K562 (cell line): ENCODE results near the gene DIP2C. TPM values are rescaled to one million over a fixed set of nuclear protein-coding genes. Genes with fewer than 3 reads are reported as not detected.

Experiments
- ATAC-seq: fragments of 200-7000 bp; cut with Tn5 transposase; 3 replicates; pipeline ENCODE4 v1.9.1; 2020; ENCODE audit warnings: moderate library complexity
- BruUV-seq: library from RNA; stranded (reverse); fragments of 400-500 nt; replicated peaks from 2 replicates; lab custom pipeline; 2021; lab: Mats Ljungman, UMichigan
- CTCF ChIA-PET: fragments of 300-600 bp; formaldehyde crosslinking; extraction: SDS; loops from one replicate; lab custom pipeline; 2021; ENCODE audit warnings: low intra/inter-chr PET ratio; lab: Yijun Ruan, JAX
- POLR2A ChIA-PET: fragments of 300-600, 350-650 bp; sonication (Branson Sonifier 250); formaldehyde crosslinking; extraction: SDS; loops from one replicate; lab custom pipeline; 2021; ENCODE audit warnings: antibody characterized with exemption, inconsistent platforms; lab: Yijun Ruan, JAX
- DNase-seq, 4 experiments: peaks; one replicate each; pipeline versions ENCODE4 v3.0.0 to v3.0.0-alpha.2; 2011 to 2018; ENCODE audit warnings: low spot score in 3 of 4, mixed read lengths in 3 of 4; ENCODE audit errors: extremely low read depth in 1 of 4
- FAIRE-seq: peaks from 2 replicates; lab custom pipeline; 2011; peaks lifted over from hg19 to GRCh38; lab: Jason Lieb, UNC
- H2AFZ ChIP-seq: 2 replicates; pipeline ENCODE4 v1.6.0; 2011; ENCODE audit warnings: low read depth, low read length, control low read depth, inconsistent platforms
- H3K27ac ChIP-seq: fragments of 200-600 bp; 3 replicates; pipeline ENCODE4 v1.8.0; 2011; ENCODE audit warnings: low read depth, mild to moderate bottlenecking, control low read depth, inconsistent platforms, low read length, moderate library complexity, mixed read lengths; ENCODE audit errors: extremely low read depth
- H3K27me3 ChIP-seq, 2 experiments: fragments of 300-600 bp in 1 of 2; 2 replicates in 1 of 2; 3 replicates in 1 of 2; pipeline versions ENCODE4 v1.6.0 to v1.8.0; 2011; ENCODE audit warnings: inconsistent platforms in 2 of 2, low read length in 2 of 2, mild to moderate bottlenecking in 1 of 2, mixed read lengths in 1 of 2, moderate library complexity in 1 of 2; ENCODE audit not compliant: control insufficient read depth in 2 of 2, insufficient read depth in 2 of 2
- H3K36me3 ChIP-seq: fragments of 300-600 bp; 3 replicates; pipeline ENCODE4 v1.8.0; 2011; ENCODE audit warnings: mild to moderate bottlenecking, low read length, inconsistent platforms; ENCODE audit not compliant: control insufficient read depth, insufficient read depth
- H3K4me1 ChIP-seq, 2 experiments: fragments of 200-600 bp in 1 of 2; replicated peaks in 1 of 2; 2 replicates in 1 of 2; 3 replicates in 1 of 2; pipeline versions ENCODE4 v1.5.1 to v1.8.0; 2011; ENCODE audit warnings: inconsistent platforms in 2 of 2, low read length in 2 of 2, mild to moderate bottlenecking in 1 of 2, mixed read lengths in 1 of 2, moderate library complexity in 1 of 2; ENCODE audit not compliant: control insufficient read depth in 2 of 2, insufficient read depth in 2 of 2
- H3K4me2 ChIP-seq: 2 replicates; pipeline ENCODE4 v1.6.1; 2011; ENCODE audit warnings: low read length, control low read depth, inconsistent platforms, mixed read lengths; ENCODE audit not compliant: insufficient read depth
- H3K4me3 ChIP-seq: fragments of 200-600 bp; sonication (generic), shearing (Covaris generic); 2 replicates; pipeline ENCODE4 v1.5.1; 2016; ENCODE audit warnings: control low read depth, inconsistent platforms
- H3K79me2 ChIP-seq: fragments of 200-600 bp; 3 replicates; pipeline ENCODE4 v1.8.0; 2011; ENCODE audit warnings: low read length, inconsistent platforms; ENCODE audit not compliant: control insufficient read depth, insufficient read depth
- H3K9ac ChIP-seq, 2 experiments: 2 replicates each; pipeline versions ENCODE4 v1.6.0 to v1.6.1; 2011; ENCODE audit warnings: low read depth in 2 of 2, low read length in 2 of 2, control low read depth in 1 of 2, inconsistent platforms in 1 of 2, mild to moderate bottlenecking in 1 of 2, mixed read lengths in 1 of 2; ENCODE audit not compliant: insufficient read depth in 1 of 2
- H3K9me1 ChIP-seq: one replicate; pipeline ENCODE4 v1.6.0; 2011; ENCODE audit warnings: inconsistent platforms, mild to moderate bottlenecking, low read length, moderate library complexity; ENCODE audit not compliant: control insufficient read depth, insufficient read depth
- H3K9me3 ChIP-seq: replicated peaks from 2 replicates; pipeline ENCODE4 v1.5.1; 2011; ENCODE audit warnings: low read depth, low read length, inconsistent platforms; ENCODE audit not compliant: control insufficient read depth, insufficient read depth
- H4K20me1 ChIP-seq: replicated peaks from 2 replicates; pipeline ENCODE4 v1.6.1; 2011; ENCODE audit warnings: low read length, inconsistent platforms, mixed read lengths; ENCODE audit not compliant: control insufficient read depth, insufficient read depth
- BACH1 ChIP-seq: fragments of 200-800 bp; sonication (Bioruptor generic); IDR thresholded peaks from 2 replicates; pipeline ENCODE4 v1.6.1; 2016; ENCODE audit warnings: missing genetic modification characterization, missing compliant biosample characterization
- KDM5B ChIP-seq: fragments of 200-600 bp; sonication (generic); IDR thresholded peaks from 2 replicates; pipeline ENCODE4 v1.6.1; 2012; ENCODE audit warnings: low read depth, mild to moderate bottlenecking, moderate library complexity, low read length, control low read depth, inconsistent platforms; ENCODE audit not compliant: insufficient replicate concordance
- MEF2D ChIP-seq: conservative IDR thresholded peaks from 2 replicates; pipeline ENCODE4 v1.6.1; 2016; ENCODE audit warnings: low read depth, missing genetic modification characterization, missing compliant biosample characterization
- MTA3 ChIP-seq: fragments of 450-650 bp; formaldehyde crosslinking; IDR thresholded peaks from 2 replicates; pipeline ENCODE4 v1.6.1; 2017; ENCODE audit warnings: mild to moderate bottlenecking, borderline replicate concordance
- OTX1 ChIP-seq: fragments of 450-650 bp; formaldehyde crosslinking; IDR thresholded peaks from 2 replicates; pipeline ENCODE4 v1.4.0; 2022; ENCODE audit warnings: mild to moderate bottlenecking
- PHTF2 ChIP-seq: fragments of 250-450 bp; sonication (Bioruptor Pico); IDR thresholded peaks from 2 replicates; pipeline ENCODE4 v1.5.0; 2021; ENCODE audit warnings: mild to moderate bottlenecking
- TCF7 ChIP-seq: sonication (generic); IDR thresholded peaks from 2 replicates; pipeline ENCODE4 v1.6.1; 2016; ENCODE audit warnings: antibody characterized with exemption, borderline replicate concordance
- ZNF263 ChIP-seq: sonication (generic); formaldehyde crosslinking; IDR thresholded peaks from 2 replicates; pipeline ENCODE4 v1.8.0; 2022; ENCODE audit warnings: mild to moderate bottlenecking, missing genetic modification reagents, borderline replicate concordance
- ZNF316 ChIP-seq: fragments of 450-650 bp; IDR thresholded peaks from 2 replicates; pipeline ENCODE4 v1.6.1; 2016
- ZNF41 ChIP-seq: fragments of 250-450 bp; sonication (Bioruptor Pico); conservative IDR thresholded peaks from 2 replicates; pipeline ENCODE4 v1.4.0; 2020; ENCODE audit warnings: mild to moderate bottlenecking
- ZNF79 ChIP-seq: fragments of 250-450 bp; sonication (Bioruptor Pico); IDR thresholded peaks from 2 replicates; pipeline ENCODE4 v1.4.0; 2020; ENCODE audit warnings: low read depth, mild to moderate bottlenecking, moderate library complexity
- WGBS: fragments of 100-300 bp; shearing (Covaris generic); methylation state at CpG from one replicate; pipeline ENCODE4 v1.1.6; 2016; ENCODE audit warnings: low coverage, mixed read lengths; ENCODE audit not compliant: insufficient coverage; ENCODE audit errors: missing lambda C conversion rate; 5-methylcytosine and 5-hydroxymethylcytosine counted together
- in situ Hi-C: fragments of 300-500 bp; cut with MboI; formaldehyde crosslinking; loops from 4 replicates; pipeline ENCODE4 v1.15.0; 2018; ENCODE audit warnings: inconsistent platforms, mixed read lengths
- intact Hi-C: fragments of 100-400 bp; cut with micrococcal nuclease; formaldehyde crosslinking; loops from 2 replicates; pipeline ENCODE4 v1.14.2; 2022
- polyA plus RNA-seq, 8 experiments: library from polyadenylated mRNA; depleted of rRNA in 4 of 8; stranded (reverse) in 5 of 8; unstranded in 3 of 8; fragments of >200 nt; fragmentation: Nextera tagmentation in 2 of 8; fragmentation: Illumina TruSeq in 1 of 8; extraction: Ambion mirVana in 2 of 8; extraction: Trizol in 1 of 8; gene quantifications; 2 replicates each; pipeline versions ENCODE4 v1.2.1 to v1.2.3, GENCODE V29; 2011 to 2014; ENCODE audit warnings: inconsistent platforms in 1 of 8, missing spikeins in 1 of 8
- total RNA-seq, 7 experiments: library from RNA; depleted of rRNA in 6 of 7; stranded (reverse); fragments of >200 nt in 6 of 7; fragmentation: Illumina TruSeq in 2 of 7; extraction: Trizol in 2 of 7; gene quantifications; 2 replicates each; pipeline versions ENCODE4 v1.2.1 to v1.2.3, GENCODE V29; 2011 to 2021; ENCODE audit warnings: low replicate concordance in 1 of 7
- TF ChIP-seq, protein P1 (sequence below), 2 experiments: IDR thresholded peaks; 2 replicates each; pipeline ENCODE4 v1.6.1; 2012; ENCODE audit warnings: improper control_type of control experiment in 2 of 2, low read depth in 2 of 2, low read length in 2 of 2, borderline replicate concordance in 1 of 2
- TF ChIP-seq, protein P2 (sequence below): fragments of 450-650 bp; formaldehyde crosslinking; IDR thresholded peaks from 2 replicates; pipeline ENCODE4 v1.4.0; 2020; ENCODE audit warnings: mild to moderate bottlenecking, moderate library complexity
- TF ChIP-seq, protein P3 (sequence below): sonication (generic); formaldehyde crosslinking; IDR thresholded peaks from 2 replicates; pipeline ENCODE4 v1.8.1; 2023; ENCODE audit warnings: mild to moderate bottlenecking, missing genetic modification reagents

DIP2C gene
- total and polyA plus RNA-seq, 9 of the 15 experiments (the other 6 are each of a cell fraction or from before 2014, with no cell fraction given) = 0.01 TPM; not detected in 8

DNA sequence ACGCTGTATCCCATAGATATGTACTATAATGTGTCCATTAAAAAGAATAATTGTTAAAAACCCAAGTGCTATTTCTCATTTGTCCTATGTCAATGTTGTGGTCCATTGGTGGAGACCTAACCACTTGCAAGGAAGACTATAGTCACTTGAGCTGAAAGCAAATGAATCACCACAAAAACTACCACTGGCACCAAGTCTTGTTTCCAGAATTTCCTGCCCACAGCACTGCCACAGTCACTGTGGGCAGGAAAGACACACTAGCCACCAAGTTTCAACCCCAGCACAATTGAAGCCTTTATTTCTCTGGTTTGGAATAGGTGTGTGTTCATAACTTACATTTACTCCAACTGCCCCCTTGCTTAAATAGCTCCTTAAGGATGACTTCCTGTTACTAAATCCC is 12.4 kb downstream of the DIP2C start (continued):
- TF ChIP-seq, protein P1, sequence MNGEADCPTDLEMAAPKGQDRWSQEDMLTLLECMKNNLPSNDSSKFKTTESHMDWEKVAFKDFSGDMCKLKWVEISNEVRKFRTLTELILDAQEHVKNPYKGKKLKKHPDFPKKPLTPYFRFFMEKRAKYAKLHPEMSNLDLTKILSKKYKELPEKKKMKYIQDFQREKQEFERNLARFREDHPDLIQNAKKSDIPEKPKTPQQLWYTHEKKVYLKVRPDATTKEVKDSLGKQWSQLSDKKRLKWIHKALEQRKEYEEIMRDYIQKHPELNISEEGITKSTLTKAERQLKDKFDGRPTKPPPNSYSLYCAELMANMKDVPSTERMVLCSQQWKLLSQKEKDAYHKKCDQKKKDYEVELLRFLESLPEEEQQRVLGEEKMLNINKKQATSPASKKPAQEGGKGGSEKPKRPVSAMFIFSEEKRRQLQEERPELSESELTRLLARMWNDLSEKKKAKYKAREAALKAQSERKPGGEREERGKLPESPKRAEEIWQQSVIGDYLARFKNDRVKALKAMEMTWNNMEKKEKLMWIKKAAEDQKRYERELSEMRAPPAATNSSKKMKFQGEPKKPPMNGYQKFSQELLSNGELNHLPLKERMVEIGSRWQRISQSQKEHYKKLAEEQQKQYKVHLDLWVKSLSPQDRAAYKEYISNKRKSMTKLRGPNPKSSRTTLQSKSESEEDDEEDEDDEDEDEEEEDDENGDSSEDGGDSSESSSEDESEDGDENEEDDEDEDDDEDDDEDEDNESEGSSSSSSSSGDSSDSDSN (IDR thresholded peaks at IDR 0.05; ENCODE audit: borderline replicate concordance in 1 of 2, low read depth in 2 of 2, low read length in 2 of 2) = no peak
- no peak for TF ChIP-seq OTX1
- TF ChIP-seq, protein P2, sequence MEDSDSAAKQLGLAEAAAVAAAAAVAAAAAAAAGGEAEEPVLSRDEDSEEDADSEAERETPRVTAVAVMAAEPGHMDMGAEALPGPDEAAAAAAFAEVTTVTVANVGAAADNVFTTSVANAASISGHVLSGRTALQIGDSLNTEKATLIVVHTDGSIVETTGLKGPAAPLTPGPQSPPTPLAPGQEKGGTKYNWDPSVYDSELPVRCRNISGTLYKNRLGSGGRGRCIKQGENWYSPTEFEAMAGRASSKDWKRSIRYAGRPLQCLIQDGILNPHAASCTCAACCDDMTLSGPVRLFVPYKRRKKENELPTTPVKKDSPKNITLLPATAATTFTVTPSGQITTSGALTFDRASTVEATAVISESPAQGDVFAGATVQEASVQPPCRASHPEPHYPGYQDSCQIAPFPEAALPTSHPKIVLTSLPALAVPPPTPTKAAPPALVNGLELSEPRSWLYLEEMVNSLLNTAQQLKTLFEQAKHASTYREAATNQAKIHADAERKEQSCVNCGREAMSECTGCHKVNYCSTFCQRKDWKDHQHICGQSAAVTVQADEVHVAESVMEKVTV (CRISPR knock-in tag) = no peak
- TF ChIP-seq, all 486 proteins: peak for 0

DNA sequence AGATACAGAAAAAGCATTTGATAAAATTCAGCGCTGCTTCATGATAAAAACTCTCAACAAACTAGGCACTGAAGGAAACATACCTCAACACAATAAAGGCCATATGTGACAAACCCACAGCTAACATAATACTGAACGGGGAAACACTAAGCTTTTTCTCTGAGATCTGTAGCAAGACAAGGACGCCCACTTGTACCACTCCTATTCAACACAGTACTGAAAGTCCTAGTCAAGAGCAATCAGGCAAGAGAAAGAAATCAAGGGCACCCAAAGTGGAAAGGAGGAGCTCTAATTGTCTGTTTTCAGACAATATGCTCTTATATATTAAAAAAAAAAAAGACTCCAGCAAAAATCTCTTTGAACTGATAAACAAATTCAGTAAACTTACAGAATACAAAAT is 13.3 kb downstream of the DIP2C start:
- CTCF ChIA-PET = no interaction called here
- Histone ChIP-seq H3K9ac (no peak overlapping the region), H3K27ac (no peak overlapping the region), H3K4me1 (no peaks in the 10 kb centered on the region), H3K79me2 (no peaks in the 10 kb centered on the region), H3K4me3 (no peak overlapping the region), H3K9me1 (no peaks in the 10 kb centered on the region), H3K27me3 (peaks cover 0 to 22% of the 10 kb centered on the region in 2 experiments; a peak in 2 of 5 replicates), H4K20me1 (no peaks in the 10 kb centered on the region), H3K36me3 (no peaks in the 10 kb centered on the region), H2AFZ (no peak overlapping the region), H3K4me2 (no peak overlapping the region), H3K9me3 (no peaks in the 10 kb centered on the region)
- 0% methylated on average over 3 of the region's 3 CpGs for WGBS
- DNase-seq (no peak), FAIRE-seq (no peak), ATAC-seq (no peak)
- in situ Hi-C loops (loop anchor here (10.0 kb wide), 1 partner anchor 101 kb away; no protein-coding TSS in a partner anchor), intact Hi-C loops (no loop called here)
- POLR2A ChIA-PET = no interaction called here
- no TSS peak for BruUV-seq
- TF ChIP-seq ZNF316 (no peak), MTA3 (no peak), MEF2D (tag) (no peak), ZNF263 (CRISPR knock-in tag) (no peak), ZNF41 (CRISPR knock-in tag) (no peak), PHTF2 (no peak), BACH1 (tag) (no peak), ZNF79 (CRISPR knock-in tag) (no peak), KDM5B (no peak), TCF7 (no peak)
- TF ChIP-seq, protein P3, sequence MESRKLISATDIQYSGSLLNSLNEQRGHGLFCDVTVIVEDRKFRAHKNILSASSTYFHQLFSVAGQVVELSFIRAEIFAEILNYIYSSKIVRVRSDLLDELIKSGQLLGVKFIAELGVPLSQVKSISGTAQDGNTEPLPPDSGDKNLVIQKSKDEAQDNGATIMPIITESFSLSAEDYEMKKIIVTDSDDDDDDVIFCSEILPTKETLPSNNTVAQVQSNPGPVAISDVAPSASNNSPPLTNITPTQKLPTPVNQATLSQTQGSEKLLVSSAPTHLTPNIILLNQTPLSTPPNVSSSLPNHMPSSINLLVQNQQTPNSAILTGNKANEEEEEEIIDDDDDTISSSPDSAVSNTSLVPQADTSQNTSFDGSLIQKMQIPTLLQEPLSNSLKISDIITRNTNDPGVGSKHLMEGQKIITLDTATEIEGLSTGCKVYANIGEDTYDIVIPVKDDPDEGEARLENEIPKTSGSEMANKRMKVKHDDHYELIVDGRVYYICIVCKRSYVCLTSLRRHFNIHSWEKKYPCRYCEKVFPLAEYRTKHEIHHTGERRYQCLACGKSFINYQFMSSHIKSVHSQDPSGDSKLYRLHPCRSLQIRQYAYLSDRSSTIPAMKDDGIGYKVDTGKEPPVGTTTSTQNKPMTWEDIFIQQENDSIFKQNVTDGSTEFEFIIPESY (CRISPR knock-in tag) = no peak
